Ectodermal cell (in vitro differentiated cells): ENCODE measurements around the gene EFNA2.

ENCODE experiments used
- H3K27ac ChIP-seq: 2 replicates; pipeline ENCODE4 v1.7.0; 2013; ENCODE audit warnings: mild to moderate bottlenecking, low read depth, low read length; ENCODE audit not compliant: insufficient read depth, poor library complexity, severe bottlenecking
- H3K27me3 ChIP-seq: 2 replicates; pipeline ENCODE4 v1.7.0; 2013; ENCODE audit warnings: mild to moderate bottlenecking, low read length; ENCODE audit not compliant: insufficient read depth, control insufficient read depth, poor library complexity, severe bottlenecking
- H3K36me3 ChIP-seq: one replicate; pipeline ENCODE4 v1.7.0; 2013; ENCODE audit warnings: low read length; ENCODE audit not compliant: control insufficient read depth, insufficient read depth
- H3K4me1 ChIP-seq: one replicate; pipeline ENCODE4 v1.7.0; 2013; ENCODE audit warnings: low read length; ENCODE audit not compliant: control insufficient read depth, insufficient read depth
- H3K4me3 ChIP-seq: 2 replicates; pipeline ENCODE4 v1.7.0; 2013; ENCODE audit warnings: low read depth, low read length, control low read depth; ENCODE audit not compliant: insufficient read depth
- H3K9me3 ChIP-seq: 2 replicates; pipeline ENCODE4 v1.7.0; 2013; ENCODE audit warnings: mild to moderate bottlenecking, low read length, moderate library complexity; ENCODE audit not compliant: control insufficient read depth
- WGBS, 2 experiments: methylation state at CpG; one replicate each; pipeline ENCODE4 v1.1.7; 2013; ENCODE audit warnings: missing lambda C conversion rate in 2 of 2; 5-methylcytosine and 5-hydroxymethylcytosine counted together

The EFNA2 gene

DNA sequence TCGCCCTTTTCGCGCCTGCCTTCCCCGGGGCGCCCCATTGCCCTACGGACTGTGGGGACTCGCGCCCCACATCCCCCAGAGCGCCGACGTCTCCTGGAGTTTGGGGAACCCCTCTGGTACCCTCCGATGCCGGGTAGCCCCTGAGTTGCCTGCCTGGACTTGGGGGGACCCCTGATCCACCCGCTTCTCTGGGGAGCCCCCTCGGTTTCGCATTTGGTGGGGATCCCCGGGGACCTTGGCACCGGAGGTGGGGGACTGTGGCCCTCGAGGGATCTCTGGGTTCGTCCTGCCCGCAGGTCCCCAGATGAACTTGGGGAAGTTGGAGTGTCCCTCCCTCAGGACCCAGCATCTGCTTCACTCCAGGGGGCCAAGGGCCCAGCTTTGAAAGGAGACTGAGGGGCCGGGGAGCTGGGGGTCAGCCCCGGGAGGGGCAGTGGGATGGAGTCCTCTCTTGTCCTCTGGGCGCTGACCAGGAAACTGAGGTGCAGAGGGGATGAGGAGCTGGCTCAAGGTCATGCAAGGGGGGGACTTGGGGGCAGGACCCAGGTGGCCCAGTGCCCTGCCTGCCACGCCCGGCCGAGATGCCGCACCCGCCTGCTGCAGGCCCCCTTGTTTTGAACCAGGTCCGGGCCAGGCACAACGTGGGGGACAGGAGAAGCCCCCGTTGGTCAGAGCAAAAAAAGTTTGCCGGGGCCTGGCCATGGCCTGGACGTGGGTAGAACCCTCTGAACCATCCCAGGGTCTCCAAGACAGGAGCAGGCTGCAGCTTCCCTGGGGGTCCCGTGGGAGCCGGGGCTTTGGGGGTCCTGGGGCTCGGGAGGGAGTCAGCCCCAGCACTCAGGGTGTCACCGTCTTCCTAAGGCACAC, 1.0 kb downstream of the EFNA2 start:
- no peaks in the 10 kb centered on the region for H3K9me3 ChIP-seq
- H3K4me3 ChIP-seq, result peak overlapping the region; percentile 56
- no peak overlapping the region for H3K27ac ChIP-seq
- H3K36me3 ChIP-seq, result no peaks in the 10 kb centered on the region
- peaks cover 17% of the 10 kb centered on the region for H3K4me1 ChIP-seq
- 49 to 54% methylated on average over 38 of the region's 38 CpGs for WGBS, 2 experiments
- peaks cover 31% of the 10 kb centered on the region for H3K27me3 ChIP-seq

GRCh38 chr19:1287354-1288225, 1.9 kb downstream of the EFNA2 start:
- Histone ChIP-seq H3K36me3 (no peaks in the 10 kb centered on the region), H3K9me3 (no peaks in the 10 kb centered on the region), H3K27ac (no peak overlapping the region), H3K27me3 (peaks cover 31% of the 10 kb centered on the region), H3K4me1 (peaks cover 17% of the 10 kb centered on the region), H3K4me3 (peak overlapping the region; percentile 56)
- WGBS, 2 experiments, result 59 to 60% methylated on average over 55 of the region's 55 CpGs

GRCh38 chr19:1288226-1288612, 2.5 kb downstream of the EFNA2 start:
- peaks cover 31% of the 10 kb centered on the region for H3K27me3 ChIP-seq
- 92 to 93% methylated on average over 18 of the region's 18 CpGs for WGBS, 2 experiments

GRCh38 chr19:1288833-1289685, 3.4 kb downstream of the EFNA2 start:
- Histone ChIP-seq H3K27me3 (peaks cover 27% of the 10 kb centered on the region), H3K36me3 (no peaks in the 10 kb centered on the region), H3K27ac (no peak overlapping the region), H3K4me1 (peaks cover 13% of the 10 kb centered on the region), H3K9me3 (no peaks in the 10 kb centered on the region), H3K4me3 (no peak overlapping the region)
- WGBS, 2 experiments, result 94 to 95% methylated on average over 41 of the region's 41 CpGs

More at GRCh38 chr19:1288226-1288612, 2.5 kb downstream of the EFNA2 start:
- no peak overlapping the region for H3K27ac ChIP-seq
- H3K36me3 ChIP-seq, result no peaks in the 10 kb centered on the region
- H3K9me3 ChIP-seq, result no peaks in the 10 kb centered on the region
- H3K4me3 ChIP-seq, result no peak overlapping the region
- H3K4me1 ChIP-seq, result peaks cover 15% of the 10 kb centered on the region

GRCh38 chr19:1289686-1290025, 4.0 kb downstream of the EFNA2 start:
- WGBS, 2 experiments, result 94 to 96% methylated on average over 19 of the region's 19 CpGs
- no peak overlapping the region for H3K4me3 ChIP-seq
- no peak overlapping the region for H3K27ac ChIP-seq
- peaks cover 26% of the 10 kb centered on the region for H3K27me3 ChIP-seq
- H3K36me3 ChIP-seq, result no peaks in the 10 kb centered on the region
- H3K4me1 ChIP-seq, result peaks cover 13% of the 10 kb centered on the region
- no peaks in the 10 kb centered on the region for H3K9me3 ChIP-seq

- H3K36me3 ChIP-seq, result no peaks in the 10 kb centered on the region
- H3K27me3 ChIP-seq, result peaks cover 26% of the 10 kb centered on the region
- H3K9me3 ChIP-seq, result no peaks in the 10 kb centered on the region
- H3K4me3 ChIP-seq, result no peak overlapping the region
- WGBS, 2 experiments, result 92 to 94% methylated on average over 24 of the region's 24 CpGs
- no peak overlapping the region for H3K27ac ChIP-seq
- H3K4me1 ChIP-seq, result peaks cover 13% of the 10 kb centered on the region
Observed at GRCh38 chr19:1290196-1290702, 4.6 kb downstream of the EFNA2 start.

- Histone ChIP-seq H3K27ac (no peak overlapping the region), H3K9me3 (no peaks in the 10 kb centered on the region), H3K4me3 (no peak overlapping the region), H3K36me3 (no peaks in the 10 kb centered on the region), H3K27me3 (peaks cover 26% of the 10 kb centered on the region), H3K4me1 (peaks cover 13% of the 10 kb centered on the region)
- WGBS, 2 experiments, result 90 to 91% methylated on average over 40 of the region's 40 CpGs
Observed at GRCh38 chr19:1290703-1291651, 5.3 kb downstream of the EFNA2 start.

GRCh38 chr19:1291761-1292418, 6.2 kb downstream of the EFNA2 start:
- WGBS, 2 experiments, result 83 to 87% methylated on average over 25 of the region's 25 CpGs
- no peak overlapping the region for H3K4me3 ChIP-seq
- H3K27ac ChIP-seq, result no peak overlapping the region
- no peaks in the 10 kb centered on the region for H3K9me3 ChIP-seq
- peaks cover 19% of the 10 kb centered on the region for H3K27me3 ChIP-seq
- H3K36me3 ChIP-seq, result no peaks in the 10 kb centered on the region
- H3K4me1 ChIP-seq, result peaks cover 13% of the 10 kb centered on the region
